HepG2 (cell line): Measurements from ENCODE around the gene BBIP1. TPM values are rescaled to one million over a fixed set of nuclear protein-coding genes. Genes with fewer than 3 reads are reported as not detected.

Experiments
- HHEX ChIP-seq: IDR thresholded peaks from 2 replicates; pipeline ENCODE4 v1.6.1; 2016; ENCODE audit warnings: control low read depth
- HMGXB4 ChIP-seq, 2 experiments: sonication (generic) in 1 of 2; formaldehyde crosslinking in 1 of 2; IDR thresholded peaks; 2 replicates each; pipeline versions ENCODE4 v1.4.0 to v1.6.1; 2018 to 2020; ENCODE audit warnings: missing genetic modification reagents in 2 of 2, borderline replicate concordance in 1 of 2, low read depth in 1 of 2, mild to moderate bottlenecking in 1 of 2, missing biosample characterization in 1 of 2
- MED1 ChIP-seq: sonication (generic); formaldehyde crosslinking; IDR thresholded peaks from 2 replicates; pipeline ENCODE4 v1.4.0; 2020; ENCODE audit warnings: missing genetic modification reagents
- MXI1 ChIP-seq: IDR thresholded peaks from 3 replicates; pipeline ENCODE4 v1.6.1; 2012; ENCODE audit warnings: low read depth, low read length, inconsistent platforms, borderline replicate concordance
- NONO ChIP-seq, 2 experiments: fragments of 450-650 bp in 1 of 2; sonication (generic) in 1 of 2; formaldehyde crosslinking in 1 of 2; IDR thresholded peaks in 1 of 2; conservative IDR thresholded peaks in 1 of 2; 2 replicates each; pipeline versions ENCODE4 v1.6.1 to v1.8.0; 2017 to 2022; ENCODE audit warnings: mild to moderate bottlenecking in 1 of 2, missing genetic modification reagents in 1 of 2, moderate library complexity in 1 of 2
- YEATS2 ChIP-seq: sonication (generic); formaldehyde crosslinking; IDR thresholded peaks from 2 replicates; pipeline ENCODE4 v1.4.0; 2020; ENCODE audit warnings: missing genetic modification reagents, borderline replicate concordance
- ZBTB7B ChIP-seq: sonication (generic); formaldehyde crosslinking; IDR thresholded peaks from 2 replicates; pipeline ENCODE4 v1.4.0; 2020; ENCODE audit warnings: missing genetic modification reagents
- ZNF160 ChIP-seq: sonication (generic); formaldehyde crosslinking; IDR thresholded peaks from 2 replicates; pipeline ENCODE4 v1.8.0; 2022; ENCODE audit warnings: mild to moderate bottlenecking, inconsistent platforms, missing genetic modification reagents
- ZNF543 ChIP-seq: sonication (generic); formaldehyde crosslinking; IDR thresholded peaks from 2 replicates; pipeline ENCODE4 v1.4.0; 2020; ENCODE audit warnings: mild to moderate bottlenecking, missing genetic modification reagents
- ZNF564 ChIP-seq: sonication (generic); formaldehyde crosslinking; IDR thresholded peaks from 2 replicates; pipeline ENCODE4 v1.8.1; 2023; ENCODE audit warnings: mild to moderate bottlenecking, missing genetic modification reagents
- ZNF724P ChIP-seq: sonication (generic); formaldehyde crosslinking; IDR thresholded peaks from 2 replicates; pipeline ENCODE4 v1.8.0; 2022; ENCODE audit warnings: missing genetic modification reagents, borderline replicate concordance
- polyA plus RNA-seq, 8 experiments: library from polyadenylated mRNA; depleted of rRNA in 3 of 8; stranded (reverse) in 7 of 8; unstranded in 1 of 8; fragments of >200 nt; fragmentation: Illumina TruSeq in 4 of 8; extraction: Trizol in 4 of 8; gene quantifications; 2 replicates each; pipeline versions ENCODE4 v1.2.1 to v1.2.3, GENCODE V29; 2011 to 2016; ENCODE audit warnings: low read depth in 4 of 8, missing spikeins in 1 of 8, mixed read lengths in 1 of 8; ENCODE audit not compliant: insufficient read depth in 1 of 8
- total RNA-seq, 5 experiments: library from RNA; depleted of rRNA; stranded (reverse); fragments of >200 nt; fragmentation: Illumina TruSeq; extraction: Trizol; gene quantifications; 2 replicates each; pipeline ENCODE4 v1.2.3, GENCODE V29; 2016; ENCODE audit warnings: low read depth in 1 of 5
- TF ChIP-seq, protein P1 (sequence below): IDR thresholded peaks from 2 replicates; pipeline ENCODE4 v1.6.1; 2016; ENCODE audit warnings: control low read depth
- TF ChIP-seq, protein P2 (sequence below): sonication (generic); formaldehyde crosslinking; IDR thresholded peaks from 2 replicates; pipeline ENCODE4 v1.5.1; 2020; ENCODE audit warnings: missing genetic modification reagents, mild to moderate bottlenecking, borderline replicate concordance
- TF ChIP-seq, protein P3 (sequence below): sonication (generic); formaldehyde crosslinking; IDR thresholded peaks from 2 replicates; pipeline ENCODE4 v1.5.0; 2020; ENCODE audit warnings: mild to moderate bottlenecking, missing genetic modification reagents, borderline replicate concordance
- TF ChIP-seq, protein P4 (sequence below): sonication (generic); formaldehyde crosslinking; IDR thresholded peaks from 2 replicates; pipeline ENCODE4 v1.4.0; 2020; ENCODE audit warnings: missing genetic modification reagents; ENCODE audit errors: not compliant biosample characterization

Gene BBIP1
- total and polyA plus RNA-seq, 2 of the 13 experiments (the other 11 are each of a cell fraction or from before 2014, with no cell fraction given): 18.3 to 24.1 TPM

DNA sequence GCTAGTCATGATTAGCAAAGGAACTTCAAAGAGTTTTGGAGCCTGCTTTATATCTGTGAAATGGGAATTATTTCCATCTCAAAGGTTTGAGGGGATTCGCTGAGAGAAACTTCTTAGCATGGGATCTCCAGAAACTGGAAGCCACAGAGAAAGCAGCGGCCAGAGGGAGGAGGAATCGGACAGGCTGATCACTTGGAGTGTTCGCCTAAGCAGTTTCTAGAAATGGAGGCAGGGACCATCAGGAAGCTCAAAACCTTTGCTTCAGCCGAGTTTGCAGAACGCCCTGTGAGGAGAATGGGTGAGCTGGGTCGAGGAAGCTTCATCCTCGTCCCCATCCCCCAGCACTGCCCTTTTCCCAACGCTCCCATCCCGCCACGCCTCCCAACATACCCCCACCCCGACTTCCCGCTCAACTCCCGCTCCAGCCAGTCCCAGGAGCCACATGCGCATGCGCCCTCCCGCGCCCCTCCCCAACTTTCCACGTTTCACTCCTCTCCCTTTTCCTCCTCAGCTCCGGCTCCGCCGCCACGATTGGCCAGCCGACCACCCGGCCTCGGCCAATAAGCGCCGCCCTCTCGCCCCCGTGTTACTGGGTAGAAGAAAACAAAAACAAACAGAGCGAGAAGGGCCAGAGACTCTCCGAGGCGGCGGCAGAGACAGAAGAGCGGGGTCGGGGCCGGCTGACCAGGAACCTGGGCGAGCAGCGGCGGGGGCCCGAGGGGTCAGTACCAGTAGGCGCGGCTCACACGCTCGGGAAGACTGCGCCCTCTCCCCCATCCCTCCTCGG, 47.5 kb downstream of the BBIP1 start, which contains the start of gene PDCD4 (continued):
- 0 out of 4 replicates have a peak, but pooled peaks of 1 of the 2 experiments have one; percentile 8 for TF ChIP-seq HMGXB4 (CRISPR knock-in tag; IDR thresholded peaks at IDR 0.05; ENCODE audit: borderline replicate concordance in 1 of 2, low read depth in 1 of 2)
- TF ChIP-seq ZNF564 (CRISPR knock-in tag): no peak
- no peak for TF ChIP-seq NONO (IDR thresholded peaks at IDR 0.05)
- no peak; the same call in 1 of the 2 replicates for TF ChIP-seq NONO (CRISPR knock-in tag; conservative IDR thresholded peaks at IDR 0.05)
- peak; percentile 14; the same call in 1 of the 2 replicates for TF ChIP-seq MED1
- TF ChIP-seq, protein P1, sequence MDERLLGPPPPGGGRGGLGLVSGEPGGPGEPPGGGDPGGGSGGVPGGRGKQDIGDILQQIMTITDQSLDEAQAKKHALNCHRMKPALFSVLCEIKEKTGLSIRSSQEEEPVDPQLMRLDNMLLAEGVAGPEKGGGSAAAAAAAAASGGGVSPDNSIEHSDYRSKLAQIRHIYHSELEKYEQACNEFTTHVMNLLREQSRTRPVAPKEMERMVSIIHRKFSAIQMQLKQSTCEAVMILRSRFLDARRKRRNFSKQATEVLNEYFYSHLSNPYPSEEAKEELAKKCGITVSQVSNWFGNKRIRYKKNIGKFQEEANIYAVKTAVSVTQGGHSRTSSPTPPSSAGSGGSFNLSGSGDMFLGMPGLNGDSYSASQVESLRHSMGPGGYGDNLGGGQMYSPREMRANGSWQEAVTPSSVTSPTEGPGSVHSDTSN (CRISPR knock-in tag): no peak
- TF ChIP-seq ZNF160 (CRISPR knock-in tag): no peak
- TF ChIP-seq, protein P2, sequence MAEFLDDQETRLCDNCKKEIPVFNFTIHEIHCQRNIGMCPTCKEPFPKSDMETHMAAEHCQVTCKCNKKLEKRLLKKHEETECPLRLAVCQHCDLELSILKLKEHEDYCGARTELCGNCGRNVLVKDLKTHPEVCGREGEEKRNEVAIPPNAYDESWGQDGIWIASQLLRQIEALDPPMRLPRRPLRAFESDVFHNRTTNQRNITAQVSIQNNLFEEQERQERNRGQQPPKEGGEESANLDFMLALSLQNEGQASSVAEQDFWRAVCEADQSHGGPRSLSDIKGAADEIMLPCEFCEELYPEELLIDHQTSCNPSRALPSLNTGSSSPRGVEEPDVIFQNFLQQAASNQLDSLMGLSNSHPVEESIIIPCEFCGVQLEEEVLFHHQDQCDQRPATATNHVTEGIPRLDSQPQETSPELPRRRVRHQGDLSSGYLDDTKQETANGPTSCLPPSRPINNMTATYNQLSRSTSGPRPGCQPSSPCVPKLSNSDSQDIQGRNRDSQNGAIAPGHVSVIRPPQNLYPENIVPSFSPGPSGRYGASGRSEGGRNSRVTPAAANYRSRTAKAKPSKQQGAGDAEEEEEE (CRISPR knock-in tag): 0 out of 2 replicates have a peak, but pooled peaks have one; percentile 31
- no peak for TF ChIP-seq HHEX
- peak; percentile 47; the same call in 1 of the 3 replicates for TF ChIP-seq MXI1
- no peak for TF ChIP-seq ZNF724P (CRISPR knock-in tag)
- TF ChIP-seq, protein P3, sequence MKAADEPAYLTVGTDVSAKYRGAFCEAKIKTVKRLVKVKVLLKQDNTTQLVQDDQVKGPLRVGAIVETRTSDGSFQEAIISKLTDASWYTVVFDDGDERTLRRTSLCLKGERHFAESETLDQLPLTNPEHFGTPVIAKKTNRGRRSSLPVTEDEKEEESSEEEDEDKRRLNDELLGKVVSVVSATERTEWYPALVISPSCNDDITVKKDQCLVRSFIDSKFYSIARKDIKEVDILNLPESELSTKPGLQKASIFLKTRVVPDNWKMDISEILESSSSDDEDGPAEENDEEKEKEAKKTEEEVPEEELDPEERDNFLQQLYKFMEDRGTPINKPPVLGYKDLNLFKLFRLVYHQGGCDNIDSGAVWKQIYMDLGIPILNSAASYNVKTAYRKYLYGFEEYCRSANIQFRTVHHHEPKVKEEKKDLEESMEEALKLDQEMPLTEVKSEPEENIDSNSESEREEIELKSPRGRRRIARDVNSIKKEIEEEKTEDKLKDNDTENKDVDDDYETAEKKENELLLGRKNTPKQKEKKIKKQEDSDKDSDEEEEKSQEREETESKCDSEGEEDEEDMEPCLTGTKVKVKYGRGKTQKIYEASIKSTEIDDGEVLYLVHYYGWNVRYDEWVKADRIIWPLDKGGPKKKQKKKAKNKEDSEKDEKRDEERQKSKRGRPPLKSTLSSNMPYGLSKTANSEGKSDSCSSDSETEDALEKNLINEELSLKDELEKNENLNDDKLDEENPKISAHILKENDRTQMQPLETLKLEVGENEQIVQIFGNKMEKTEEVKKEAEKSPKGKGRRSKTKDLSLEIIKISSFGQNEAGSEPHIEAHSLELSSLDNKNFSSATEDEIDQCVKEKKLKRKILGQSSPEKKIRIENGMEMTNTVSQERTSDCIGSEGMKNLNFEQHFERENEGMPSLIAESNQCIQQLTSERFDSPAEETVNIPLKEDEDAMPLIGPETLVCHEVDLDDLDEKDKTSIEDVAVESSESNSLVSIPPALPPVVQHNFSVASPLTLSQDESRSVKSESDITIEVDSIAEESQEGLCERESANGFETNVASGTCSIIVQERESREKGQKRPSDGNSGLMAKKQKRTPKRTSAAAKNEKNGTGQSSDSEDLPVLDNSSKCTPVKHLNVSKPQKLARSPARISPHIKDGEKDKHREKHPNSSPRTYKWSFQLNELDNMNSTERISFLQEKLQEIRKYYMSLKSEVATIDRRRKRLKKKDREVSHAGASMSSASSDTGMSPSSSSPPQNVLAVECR (CRISPR knock-in tag): peak; percentile 5; the same call in 1 of the 2 replicates
- TF ChIP-seq, protein P4, sequence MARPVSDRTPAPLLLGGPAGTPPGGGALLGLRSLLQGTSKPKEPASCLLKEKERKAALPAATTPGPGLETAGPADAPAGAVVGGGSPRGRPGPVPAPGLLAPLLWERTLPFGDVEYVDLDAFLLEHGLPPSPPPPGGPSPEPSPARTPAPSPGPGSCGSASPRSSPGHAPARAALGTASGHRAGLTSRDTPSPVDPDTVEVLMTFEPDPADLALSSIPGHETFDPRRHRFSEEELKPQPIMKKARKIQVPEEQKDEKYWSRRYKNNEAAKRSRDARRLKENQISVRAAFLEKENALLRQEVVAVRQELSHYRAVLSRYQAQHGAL: no peak
- peak; percentile 65 for TF ChIP-seq ZNF543 (CRISPR knock-in tag)
- TF ChIP-seq ZBTB7B (CRISPR knock-in tag): 0 out of 2 replicates have a peak, but pooled peaks have one; percentile 42
- peak; percentile 49; the same call in 1 of the 2 replicates for TF ChIP-seq YEATS2 (CRISPR knock-in tag)
